ENCODE results near the gene GREB1.

GREB1 gene, protein sequence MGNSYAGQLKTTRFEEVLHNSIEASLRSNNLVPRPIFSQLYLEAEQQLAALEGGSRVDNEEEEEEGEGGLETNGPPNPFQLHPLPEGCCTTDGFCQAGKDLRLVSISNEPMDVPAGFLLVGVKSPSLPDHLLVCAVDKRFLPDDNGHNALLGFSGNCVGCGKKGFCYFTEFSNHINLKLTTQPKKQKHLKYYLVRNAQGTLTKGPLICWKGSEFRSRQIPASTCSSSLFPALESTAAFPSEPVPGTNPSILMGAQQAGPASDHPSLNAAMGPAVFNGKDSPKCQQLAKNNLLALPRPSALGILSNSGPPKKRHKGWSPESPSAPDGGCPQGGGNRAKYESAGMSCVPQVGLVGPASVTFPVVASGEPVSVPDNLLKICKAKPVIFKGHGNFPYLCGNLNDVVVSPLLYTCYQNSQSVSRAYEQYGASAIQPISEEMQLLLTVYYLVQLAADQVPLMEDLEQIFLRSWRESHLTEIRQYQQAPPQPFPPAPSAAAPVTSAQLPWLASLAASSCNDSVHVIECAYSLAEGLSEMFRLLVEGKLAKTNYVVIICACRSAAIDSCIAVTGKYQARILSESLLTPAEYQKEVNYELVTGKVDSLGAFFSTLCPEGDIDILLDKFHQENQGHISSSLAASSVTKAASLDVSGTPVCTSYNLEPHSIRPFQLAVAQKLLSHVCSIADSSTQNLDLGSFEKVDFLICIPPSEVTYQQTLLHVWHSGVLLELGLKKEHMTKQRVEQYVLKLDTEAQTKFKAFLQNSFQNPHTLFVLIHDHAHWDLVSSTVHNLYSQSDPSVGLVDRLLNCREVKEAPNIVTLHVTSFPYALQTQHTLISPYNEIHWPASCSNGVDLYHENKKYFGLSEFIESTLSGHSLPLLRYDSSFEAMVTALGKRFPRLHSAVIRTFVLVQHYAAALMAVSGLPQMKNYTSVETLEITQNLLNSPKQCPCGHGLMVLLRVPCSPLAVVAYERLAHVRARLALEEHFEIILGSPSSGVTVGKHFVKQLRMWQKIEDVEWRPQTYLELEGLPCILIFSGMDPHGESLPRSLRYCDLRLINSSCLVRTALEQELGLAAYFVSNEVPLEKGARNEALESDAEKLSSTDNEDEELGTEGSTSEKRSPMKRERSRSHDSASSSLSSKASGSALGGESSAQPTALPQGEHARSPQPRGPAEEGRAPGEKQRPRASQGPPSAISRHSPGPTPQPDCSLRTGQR (N-terminal part only)

GRCh38 chr2:11533278-11534070 lies at the start of gene GREB1:
TSS of gene GREB1 (plus strand) at chr2:11534045. CDS start at chr2:11556615, 22,570 bp downstream.
- DNase-seq (ENCODE audit: low read depth in 2 of 2) = no peak

GRCh38 chr2:11488809-11489208 lies 45.0 kb upstream of the GREB1 start:
- no peak for DNase-seq (ENCODE audit: low read depth in 2 of 2)

GRCh38 chr2:11490194-11490593 lies 43.7 kb upstream of the GREB1 start:
- no peak for DNase-seq (ENCODE audit: low read depth in 2 of 2)

DNA sequence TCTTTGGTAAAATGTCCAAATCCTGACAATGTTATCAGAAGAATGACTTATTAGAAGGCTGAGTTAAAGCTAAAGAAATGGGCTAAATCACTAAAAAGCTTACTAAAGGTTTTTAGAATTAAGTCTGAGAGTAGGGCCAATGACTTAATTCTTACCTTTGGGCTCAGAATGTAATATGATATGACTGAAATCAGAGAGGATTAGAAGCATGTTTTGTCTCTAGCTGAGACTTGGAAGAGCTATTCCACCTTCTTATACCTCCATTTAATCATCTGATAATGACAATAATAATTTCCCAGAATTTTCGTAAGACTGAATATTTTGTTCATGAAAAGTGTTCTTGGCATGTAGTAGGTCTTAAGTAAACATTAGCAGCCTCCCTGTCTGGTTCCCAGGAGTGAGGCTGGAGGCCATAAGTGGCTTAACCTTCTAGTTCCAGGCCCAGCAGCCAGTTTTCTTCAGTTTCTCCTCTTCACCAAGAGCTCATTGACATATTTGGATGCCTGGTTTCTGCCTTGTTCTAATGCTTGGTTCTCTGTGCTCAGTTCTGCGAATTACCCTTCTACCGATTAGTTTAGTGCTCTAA lies 42.4 kb upstream of the GREB1 start:
- no peak for DNase-seq (ENCODE audit: low read depth in 2 of 2)

DNA sequence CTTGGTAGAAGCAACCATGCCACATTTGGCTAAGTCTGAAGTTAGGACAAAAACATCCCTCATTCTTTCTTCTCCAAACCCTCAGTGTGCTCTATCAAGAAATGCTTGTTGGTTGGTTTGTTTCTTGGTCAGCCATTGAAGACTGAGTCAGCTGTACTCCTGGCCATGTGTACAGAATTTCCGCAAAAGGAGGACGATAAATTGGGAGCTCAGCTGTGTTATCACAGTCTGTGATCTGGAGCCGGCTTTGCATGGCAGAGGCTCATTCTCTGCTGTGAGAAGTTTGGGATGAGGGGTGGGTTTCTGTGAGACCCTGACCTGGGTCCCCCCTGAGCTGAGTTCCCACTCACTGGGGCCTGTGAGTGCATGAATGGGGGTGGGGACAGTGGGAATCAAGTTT lies 41.6 kb upstream of the GREB1 start:
- no peak for DNase-seq (ENCODE audit: low read depth in 2 of 2)

- no peak for DNase-seq (ENCODE audit: low read depth in 2 of 2)
Measured at GRCh38 chr2:11492720-11493119, 41.1 kb upstream of the GREB1 start.

- no peak for DNase-seq (ENCODE audit: low read depth in 2 of 2)
Measured at GRCh38 chr2:11493282-11493681, 40.6 kb upstream of the GREB1 start.

- no peak for DNase-seq (ENCODE audit: low read depth in 2 of 2)
Measured at GRCh38 chr2:11494310-11494709, 39.5 kb upstream of the GREB1 start.

DNA sequence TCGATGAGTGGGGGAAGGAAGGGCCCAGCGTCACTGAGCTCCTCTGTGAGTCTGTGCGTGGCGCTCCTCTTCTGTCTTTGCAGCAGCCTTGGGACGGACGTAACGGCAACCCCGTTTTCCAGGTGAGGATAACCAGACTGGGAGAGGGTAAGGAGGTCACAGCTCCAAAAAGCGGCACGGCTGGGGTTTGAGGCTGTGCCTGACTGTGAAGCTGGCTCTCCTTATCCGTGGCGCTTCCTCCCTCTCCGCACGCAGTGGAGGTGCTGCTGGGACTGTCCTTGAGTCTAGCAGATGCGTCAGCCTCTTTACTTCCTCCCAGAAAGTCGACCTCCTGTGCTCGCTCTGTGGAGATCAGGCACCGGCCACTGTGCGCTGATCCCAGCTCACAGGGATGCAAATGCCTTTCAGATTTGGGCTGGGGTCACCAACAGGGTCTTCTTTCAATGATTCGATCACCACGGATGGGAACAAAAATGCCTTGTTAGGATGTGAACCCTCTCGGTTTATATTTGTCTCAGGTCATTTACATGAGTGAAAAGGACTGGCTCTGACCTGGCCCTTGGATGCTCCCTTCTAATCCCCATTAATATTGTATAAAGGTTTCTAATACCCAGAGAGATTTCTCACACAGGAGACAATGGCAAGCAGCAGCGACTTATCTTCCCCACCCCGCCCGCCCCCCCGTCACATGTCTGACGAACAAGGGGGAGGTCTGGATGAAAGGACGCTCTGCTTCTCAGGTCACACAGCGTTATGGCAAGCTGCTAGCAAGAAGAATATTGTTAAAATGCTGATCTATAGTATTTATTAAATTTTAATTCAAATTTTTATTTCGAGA lies 37.8 kb upstream of the GREB1 start:
- DNase-seq (ENCODE audit: low read depth in 2 of 2) = no peak

DNA sequence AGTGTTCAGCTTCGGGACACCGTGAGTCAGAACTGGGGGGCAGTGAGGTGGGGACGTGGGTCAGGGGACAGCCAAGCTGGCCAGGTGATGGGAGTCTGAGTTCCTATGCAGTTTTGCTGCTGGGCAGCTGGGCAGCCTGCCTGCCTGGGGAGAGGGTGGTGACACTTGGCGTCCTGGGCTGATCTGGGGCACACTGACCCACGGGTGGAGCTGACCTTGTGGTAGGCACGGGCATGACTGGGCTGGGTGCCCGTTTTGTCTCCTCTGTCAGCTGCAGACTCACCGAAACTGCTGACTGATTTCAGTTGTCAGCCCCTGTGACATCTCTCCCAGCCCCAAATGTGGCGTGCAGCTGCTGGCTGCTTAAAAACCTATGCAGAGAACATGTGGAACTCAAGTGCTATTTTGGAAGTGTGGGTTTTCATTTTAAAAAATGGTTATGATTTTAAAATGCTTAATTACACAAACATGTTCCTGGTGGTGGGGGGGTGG lies 35.3 kb upstream of the GREB1 start:
- DNase-seq (ENCODE audit: low read depth in 2 of 2) = no peak

DNA sequence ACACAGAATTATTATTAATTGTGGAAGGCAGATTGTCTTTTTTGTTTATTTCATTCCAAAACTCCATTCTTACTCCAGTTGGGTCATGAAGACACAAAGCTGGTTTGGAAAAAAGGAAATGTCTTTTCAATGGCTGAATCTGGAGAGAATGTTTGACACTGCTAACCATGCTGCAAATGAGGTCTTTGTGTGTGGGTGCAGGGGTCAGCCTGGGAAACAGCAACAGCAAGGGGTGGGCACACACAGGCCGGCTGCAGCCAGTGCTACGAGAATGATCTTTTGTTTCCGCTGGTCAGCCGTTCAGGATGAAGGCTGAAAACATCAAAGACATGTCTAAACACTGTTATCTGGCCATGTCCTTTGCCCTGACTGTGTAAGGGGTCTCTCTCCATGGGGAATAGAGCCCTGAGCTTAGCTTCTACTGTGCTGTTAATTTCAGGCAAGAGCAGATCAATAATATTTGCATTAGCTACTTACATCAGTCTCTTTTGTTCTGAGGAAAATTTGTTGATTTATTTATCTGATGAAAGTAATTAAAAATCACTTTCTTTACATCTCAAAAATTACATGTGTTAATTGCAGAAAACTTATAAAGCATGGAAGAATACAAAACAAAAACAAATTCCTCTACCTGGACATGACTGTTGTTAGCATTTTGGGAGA lies 34.6 kb upstream of the GREB1 start:
- DNase-seq (ENCODE audit: low read depth in 2 of 2) = no peak

GRCh38 chr2:11500702-11501303 lies 33.0 kb upstream of the GREB1 start:
- no peak for DNase-seq (ENCODE audit: low read depth in 2 of 2)

DNA sequence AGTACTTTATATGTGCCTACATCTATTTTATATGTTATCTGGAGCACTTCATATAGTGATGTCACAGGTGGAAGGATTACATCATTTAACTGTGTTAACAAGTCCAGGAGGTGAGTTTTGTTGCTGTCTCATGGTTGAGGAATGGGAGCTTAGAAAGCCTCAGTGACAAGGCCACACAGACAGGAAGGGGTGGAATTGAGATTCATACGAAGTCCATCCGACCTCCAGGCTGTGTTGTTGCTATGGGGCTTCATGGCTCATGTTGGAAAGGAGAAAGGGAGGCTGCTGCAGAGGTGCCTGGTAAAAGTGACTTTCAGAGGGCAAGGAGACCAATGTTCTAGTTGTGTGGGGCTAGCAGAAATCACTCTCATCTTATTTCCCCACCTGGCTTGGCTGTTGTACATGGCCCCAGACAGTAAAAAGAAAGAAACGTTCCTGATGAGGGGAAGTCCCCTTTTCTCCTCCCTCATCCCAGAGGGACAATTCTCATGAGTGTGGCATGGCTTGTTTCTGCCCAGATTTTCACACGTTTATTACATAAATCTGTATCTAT lies 31.0 kb upstream of the GREB1 start:
- DNase-seq (ENCODE audit: low read depth in 2 of 2) = no peak

GRCh38 chr2:11503354-11503927 lies 30.4 kb upstream of the GREB1 start:
- DNase-seq (ENCODE audit: low read depth in 2 of 2) = no peak

- DNase-seq (ENCODE audit: low read depth in 2 of 2) = no peak
Measured at GRCh38 chr2:11505652-11506610, 27.9 kb upstream of the GREB1 start.

GRCh38 chr2:11506611-11506969 lies 27.3 kb upstream of the GREB1 start:
- no peak for DNase-seq (ENCODE audit: low read depth in 2 of 2)

DNA sequence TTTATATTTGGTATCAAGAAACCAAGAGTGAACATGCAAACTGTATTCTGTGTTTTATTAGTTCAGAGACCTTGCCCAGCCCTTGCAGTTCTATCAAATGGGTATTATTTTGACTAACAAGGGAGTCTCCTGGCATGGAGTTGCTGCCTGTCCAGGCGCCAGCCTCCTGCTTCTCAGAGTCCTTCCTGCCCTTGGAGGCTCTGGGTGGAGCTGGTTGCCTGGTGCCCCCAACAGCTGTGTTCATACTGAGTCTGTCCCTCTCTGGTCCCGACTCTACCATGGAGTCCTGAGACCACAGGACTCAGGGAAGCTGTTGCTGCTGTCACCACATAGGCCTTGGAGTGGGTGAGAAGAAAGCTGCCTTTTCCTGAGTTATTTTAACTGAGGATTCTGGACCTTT lies 26.3 kb upstream of the GREB1 start:
- no peak for DNase-seq (ENCODE audit: low read depth in 2 of 2)

Measured in stimulated activated CD4-positive, alpha-beta T cell treated with anti-CD3 and anti-CD28 coated beads, Interleukin-1b, Interleukin-23, amount 100 ng/mL, for 1 hour (primary cell).